Right ventricle myocardium superior (tissue), 1 donor: ENCODE results near the gene FBXL12. TPM values are rescaled to one million over a fixed set of nuclear protein-coding genes. Genes with fewer than 3 reads are reported as not detected.

Experiments used
- ATAC-seq: fragments of 200-7000 bp; cut with Tn5 transposase; one replicate; pipeline ENCODE4 v1.9.1; 2020; ENCODE audit warnings: mild to moderate bottlenecking; ENCODE audit not compliant: poor library complexity
- DNase-seq: peaks from one replicate; pipeline ENCODE4 v3.0.0-alpha.2; 2020
- intact Hi-C: fragments of 100-400 bp; cut with DNase I; formaldehyde crosslinking; loops from one replicate; pipeline ENCODE4 v1.11.2; 2022
- long read RNA-seq: library from polyadenylated mRNA; unstranded; transcript quantifications from one replicate; pipeline ENCODE4 v2.0.0, GENCODE V29; 2021
- total RNA-seq: library from RNA; stranded (reverse); fragmentation: NEBNext Ultra II Directional; extraction: Animal tissue kit (Norgen Biotek cat#: 25700); gene quantifications from one replicate; pipeline ENCODE4 v1.2.1, GENCODE V29; 2021
- donor health status: DM: no; HTN: yes; CAD: no; lungs with severe emphysema.

FBXL12 gene
- total RNA-seq = 10.0 TPM
- long read RNA-seq, transcript FBXL12-208 (4 exons, 1,920 nt) = minor isoform, 5 of 26 reads
- long read RNA-seq, transcript FBXL12-201 (3 exons, 1,852 nt) = major isoform, 12 of 26 reads
- long read RNA-seq, partial matches to known transcripts = 0 of 26 reads
- long read RNA-seq, other reads (novel, unspliced or antisense) = 1 of 26 reads

DNA sequence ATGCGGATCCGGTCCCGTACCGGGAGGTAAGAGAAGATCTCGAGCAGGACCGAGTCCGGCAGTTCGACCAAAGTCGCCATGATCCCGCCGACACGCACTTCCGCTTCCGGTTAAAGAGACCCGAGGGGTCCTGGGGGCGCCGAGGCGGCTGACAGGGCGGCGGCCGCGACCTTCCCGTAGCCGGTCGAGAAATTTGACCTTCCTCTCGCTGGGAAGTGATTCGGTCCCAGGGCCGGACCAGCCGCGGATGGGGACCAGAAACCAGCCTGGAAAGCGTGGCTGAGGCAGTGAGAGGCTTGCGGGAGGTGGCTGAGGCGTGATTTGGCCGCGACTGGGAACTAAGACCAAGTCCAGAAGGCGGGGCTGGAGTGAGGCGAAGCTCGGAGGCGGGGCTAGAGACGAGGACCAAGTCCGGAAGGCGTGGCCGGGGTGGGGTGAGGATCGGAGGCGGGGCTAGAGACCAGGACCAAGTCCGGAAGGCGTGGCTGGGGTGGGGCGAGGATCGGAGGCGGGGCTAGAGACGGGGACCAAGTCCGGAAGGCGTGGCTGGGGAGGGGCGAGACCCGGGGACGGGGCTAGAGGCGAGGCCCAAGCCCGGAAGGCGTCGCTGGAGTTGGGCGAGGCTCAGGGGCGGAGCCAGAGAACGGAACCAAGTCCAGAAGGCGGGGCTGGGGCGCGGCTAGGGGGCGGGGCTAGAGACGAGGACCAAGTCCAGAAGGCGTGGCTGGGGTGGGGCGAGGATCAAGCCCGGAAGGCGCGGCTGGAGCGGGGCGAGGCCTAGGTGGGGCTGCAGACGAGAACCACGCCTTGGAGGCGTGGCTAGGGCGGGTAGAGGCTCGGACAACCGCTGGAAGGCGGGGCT, at the start of gene FBXL12:
Gene FBXL12, minus strand, starts transcription at position 346 of the 862 bp plus-strand sequence. Its CDS starts 266 bp downstream, at position 80.
- intact Hi-C loops = no loop called here
- peak; percentile 100 for DNase-seq
- peak; percentile 95 for ATAC-seq

DNA sequence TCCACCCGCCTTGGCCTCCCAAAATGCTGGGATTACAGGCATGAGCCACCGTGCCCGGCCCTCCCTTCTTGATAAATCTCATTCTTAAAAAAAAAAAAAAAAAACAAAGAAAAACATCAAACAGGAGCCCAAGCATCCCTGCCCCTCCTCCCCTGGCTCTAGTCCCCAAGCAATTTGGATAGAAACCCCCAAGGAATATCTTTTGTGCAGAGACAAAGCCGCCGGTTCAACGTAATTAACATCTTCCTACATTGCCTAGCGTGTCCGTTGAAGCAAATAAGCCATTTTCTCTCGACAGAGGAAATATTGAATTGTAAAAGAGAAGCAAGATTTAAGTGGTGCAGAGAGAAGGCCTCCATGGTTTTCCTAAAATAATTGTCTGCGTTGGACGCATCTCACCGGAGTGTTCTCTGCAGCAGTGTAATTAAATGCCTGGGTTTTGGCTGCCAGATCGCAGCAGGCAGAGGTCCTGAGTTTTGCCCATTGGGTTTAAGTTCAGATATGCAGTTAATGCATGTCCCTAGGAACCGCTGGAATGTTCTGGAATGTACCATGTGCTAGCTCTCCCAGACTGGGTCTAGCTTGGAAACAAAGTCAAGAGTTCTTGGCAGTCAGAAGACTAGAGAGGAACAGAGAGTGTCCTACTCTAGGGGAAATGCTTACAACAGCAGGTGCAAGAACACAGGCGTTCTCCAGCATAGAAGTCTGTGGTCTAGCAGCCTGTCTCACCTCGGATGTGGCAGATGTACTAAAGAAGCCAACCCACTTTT, 47.0 kb upstream of the FBXL12 start:
- DNase-seq = no peak
- intact Hi-C loops = no loop called here

DNA sequence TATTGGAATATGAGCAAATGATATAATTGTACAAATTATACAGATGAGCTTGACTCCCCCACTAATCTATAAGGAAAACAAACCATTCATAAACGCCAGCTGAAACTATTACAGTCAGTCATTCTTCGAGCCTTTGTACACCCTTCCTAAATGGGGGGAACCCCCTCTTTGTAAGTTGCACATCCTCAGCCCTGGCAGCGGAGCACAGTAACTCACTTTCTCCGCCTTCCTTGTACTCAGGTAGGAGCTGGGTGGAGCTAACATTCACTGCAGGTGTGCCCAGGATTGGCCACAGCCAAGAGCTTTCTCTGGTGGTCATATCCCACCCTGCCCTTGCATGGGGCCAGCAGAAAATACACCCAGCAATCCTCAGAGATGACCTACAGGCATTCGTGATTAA, 44.9 kb upstream of the FBXL12 start:
- no peak for ATAC-seq
- intact Hi-C loops = no loop called here
- no peak for DNase-seq

More for the DNA sequence above, 47.0 kb upstream of the FBXL12 start:
- ATAC-seq = no peak

GRCh38 chr19:9862938-9863337, 44.1 kb upstream of the FBXL12 start:
- no peak for DNase-seq
- no peak for ATAC-seq
- intact Hi-C loops = no loop called here

GRCh38 chr19:9861503-9861902, 42.6 kb upstream of the FBXL12 start:
- ATAC-seq = no peak
- intact Hi-C loops = no loop called here
- no peak for DNase-seq

GRCh38 chr19:9860407-9860806, 41.5 kb upstream of the FBXL12 start:
- no peak for DNase-seq
- intact Hi-C loops = no loop called here
- ATAC-seq = no peak

DNA sequence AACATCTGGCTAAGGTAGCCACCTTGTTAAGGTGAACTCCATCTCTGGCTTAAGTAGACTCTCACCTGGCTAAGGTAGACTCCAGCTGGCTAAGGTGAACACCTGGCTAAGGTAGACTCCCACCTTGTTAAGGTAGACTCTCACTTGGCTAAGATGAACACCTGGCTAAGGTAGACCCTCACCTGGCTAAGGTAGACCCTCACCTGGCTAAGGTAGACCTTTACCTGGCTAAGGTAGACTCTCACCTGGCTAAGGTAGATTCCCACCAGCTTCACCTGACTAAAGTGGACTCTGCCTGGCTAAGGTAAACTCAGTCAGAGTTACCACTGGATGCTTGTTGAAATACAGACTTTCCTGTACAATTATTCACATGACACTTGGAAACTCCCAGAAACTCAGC, 39.9 kb upstream of the FBXL12 start:
- intact Hi-C loops = no loop called here
- no peak for ATAC-seq
- no peak for DNase-seq

GRCh38 chr19:9857920-9858746, 39.3 kb upstream of the FBXL12 start:
- intact Hi-C loops = no loop called here
- DNase-seq (peak; percentile 19), ATAC-seq (no peak)

DNA sequence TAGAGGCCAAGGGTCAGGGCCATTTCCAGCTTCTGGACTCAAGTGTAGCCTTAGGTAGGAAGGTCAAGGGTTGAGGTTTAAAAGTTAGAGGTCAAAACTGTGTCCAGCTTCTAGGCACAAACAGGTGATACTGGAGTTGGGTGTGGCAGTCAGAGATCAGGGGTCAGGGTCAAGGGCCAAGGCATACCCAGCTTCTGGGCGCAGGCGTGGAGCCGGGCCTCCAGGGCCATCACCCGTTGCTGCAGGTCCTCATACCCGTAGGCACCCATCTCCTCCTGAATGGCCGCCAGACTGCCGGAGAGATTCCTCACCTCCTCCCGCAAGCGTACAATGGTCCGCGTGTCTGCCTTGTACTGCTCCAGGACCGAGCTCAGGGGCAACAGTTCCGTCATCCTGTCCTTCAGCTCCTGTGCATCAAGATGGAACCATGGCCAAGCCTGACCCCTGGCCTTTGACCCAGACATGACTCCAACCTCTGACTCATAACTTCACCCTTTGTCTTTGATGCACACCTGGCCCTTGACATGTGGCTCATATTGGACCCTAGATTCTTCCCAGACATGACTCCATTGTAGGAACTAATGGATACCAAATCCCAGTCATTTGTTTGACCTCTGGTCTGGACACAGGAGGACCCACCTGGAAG, 38.3 kb upstream of the FBXL12 start:
- intact Hi-C loops = no loop called here
- DNase-seq = peak; percentile 38
- no peak for ATAC-seq

DNA sequence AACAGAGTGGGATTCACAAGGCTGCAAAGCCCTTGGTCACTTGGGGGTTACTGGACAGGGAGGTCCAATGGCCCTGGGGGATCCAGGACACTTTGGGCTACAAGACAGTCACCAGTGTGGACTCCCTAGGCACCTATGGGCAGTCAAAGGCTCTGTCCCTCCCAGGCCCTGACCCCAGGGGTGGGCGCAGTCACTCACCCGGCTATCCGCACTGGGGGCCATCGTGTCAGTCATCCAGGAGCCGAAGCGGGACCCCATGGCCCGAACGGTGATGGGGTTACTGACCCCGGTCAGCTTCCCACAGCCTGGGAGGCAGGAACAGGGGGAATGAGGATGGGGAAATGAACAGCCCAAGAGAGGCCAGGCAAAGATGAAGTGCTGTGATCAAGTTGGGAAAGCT, 37.7 kb upstream of the FBXL12 start:
- peak; percentile 13 for DNase-seq
- intact Hi-C loops = no loop called here
- ATAC-seq = no peak

GRCh38 chr19:9854282-9854846, 35.5 kb upstream of the FBXL12 start:
- ATAC-seq (no peak), DNase-seq (peak; percentile 33)
- intact Hi-C loops = no loop called here

GRCh38 chr19:9850235-9850959, 31.5 kb upstream of the FBXL12 start:
- ATAC-seq (no peak), DNase-seq (peak; percentile 43)
- intact Hi-C loops = no loop called here

- ATAC-seq = no peak
- no peak for DNase-seq
- intact Hi-C loops = no loop called here
Measured at GRCh38 chr19:9849791-9850190, 30.9 kb upstream of the FBXL12 start.

GRCh38 chr19:9848762-9849161, 29.9 kb upstream of the FBXL12 start:
- ATAC-seq (no peak), DNase-seq (peak; percentile 34)
- intact Hi-C loops = no loop called here

- DNase-seq (peak; percentile 26), ATAC-seq (no peak)
- intact Hi-C loops = no loop called here
Measured at GRCh38 chr19:9848060-9848459, 29.2 kb upstream of the FBXL12 start.

DNA sequence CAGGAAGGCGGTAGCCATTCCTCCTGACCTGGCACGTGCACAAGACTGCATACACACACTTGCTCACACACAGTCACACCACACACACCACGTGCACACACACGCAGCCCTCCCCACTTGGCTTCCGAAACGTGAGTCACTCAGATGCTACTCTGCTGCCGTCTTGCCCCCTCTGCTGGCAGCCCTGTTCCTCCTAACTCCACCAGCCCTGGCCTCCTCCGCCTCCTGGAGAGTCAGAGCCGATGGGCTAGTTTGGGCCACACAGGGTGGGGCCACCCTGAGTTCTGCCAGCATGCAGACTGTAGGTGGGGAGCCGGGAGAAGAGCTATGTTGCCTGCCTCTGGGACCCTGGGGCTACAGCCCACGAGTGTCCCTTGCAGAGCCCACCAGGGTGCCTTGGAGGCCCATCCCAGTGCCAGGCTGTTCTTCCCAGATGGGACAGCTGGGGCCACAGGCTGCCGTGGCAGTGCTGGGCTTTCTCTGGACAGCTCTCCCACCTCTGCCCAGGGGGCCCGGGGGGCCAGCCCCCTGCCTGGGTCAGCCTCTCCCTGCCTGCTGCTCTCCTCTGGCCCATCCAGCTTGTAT, 28.3 kb upstream of the FBXL12 start:
- intact Hi-C loops = no loop called here
- peak; percentile 64 for DNase-seq
- ATAC-seq = peak; percentile 27
